Left ventricle myocardium superior (tissue), 1 donor: Measurements from ENCODE around the gene TMEM254. TPM values are rescaled to one million over a fixed set of nuclear protein-coding genes. Genes with fewer than 3 reads are reported as not detected.
"Not testable (repeated sequence)": the region's sequence is repeated elsewhere in the genome, so short reads cannot be mapped to it uniquely, and the experiment has no call there.

Experiments used
- ATAC-seq: fragments of 200-7000 bp; cut with Tn5 transposase; one replicate; pipeline ENCODE4 v1.9.1; 2020; ENCODE audit warnings: mild to moderate bottlenecking, moderate library complexity
- DNase-seq: peaks from one replicate; pipeline ENCODE4 v3.0.0-alpha.2; 2020
- intact Hi-C: fragments of 100-400 bp; cut with micrococcal nuclease; formaldehyde crosslinking; loops from one replicate; pipeline ENCODE4 v1.11.0; 2022
- long read RNA-seq: library from polyadenylated mRNA; unstranded; transcript quantifications from one replicate; pipeline ENCODE4 v2.0.0, GENCODE V29; 2021
- total RNA-seq: library from RNA; stranded (reverse); fragmentation: NEBNext Ultra II Directional; extraction: Animal tissue kit (Norgen Biotek cat#: 25700); gene quantifications from one replicate; pipeline ENCODE4 v1.2.1, GENCODE V29; 2021
- donor health status: DM: no; HTN: yes; CAD: no; lungs with severe emphysema.

TMEM254 gene
- 6.9 TPM for total RNA-seq
- long read RNA-seq, transcript TMEM254-205 (4 exons, 2,042 nt) = major isoform, 6 of 13 reads
- long read RNA-seq, partial matches to known transcripts = 3 of 13 reads
- long read RNA-seq, other reads (novel, unspliced or antisense) = 4 of 13 reads

- DNase-seq = peak; percentile 96
- intact Hi-C loops = no loop called here
- peak; percentile 97 for ATAC-seq
Measured at GRCh38 chr10:80078448-80079311, at the start of gene TMEM254. TSS of gene TMEM254 (plus strand) at chr10:80078665. CDS start at chr10:80078700, 35 bp downstream.

- ATAC-seq, intact Hi-C loops: not testable (repeated sequence)
Measured at GRCh38 chr10:80029205-80029604, 49.3 kb upstream of the TMEM254 start.

GRCh38 chr10:80029865-80030264 is 48.6 kb upstream of the TMEM254 start:
- DNase-seq, intact Hi-C loops, ATAC-seq: not testable (repeated sequence)

More at GRCh38 chr10:80029205-80029604, 49.3 kb upstream of the TMEM254 start:
- DNase-seq = not testable (repeated sequence)

- intact Hi-C loops = no loop called here
- DNase-seq = no peak
- ATAC-seq = no peak
Measured at GRCh38 chr10:80032503-80032902, 46.0 kb upstream of the TMEM254 start.

- ATAC-seq, intact Hi-C loops, DNase-seq: not testable (repeated sequence)
Measured at GRCh38 chr10:80034766-80035165, 43.7 kb upstream of the TMEM254 start.

- ATAC-seq, DNase-seq, intact Hi-C loops: not testable (repeated sequence)
Measured at GRCh38 chr10:80035430-80035829, 43.0 kb upstream of the TMEM254 start.

- DNase-seq, ATAC-seq, intact Hi-C loops: not testable (repeated sequence)
Measured at GRCh38 chr10:80036921-80037500, 41.5 kb upstream of the TMEM254 start.

- DNase-seq, ATAC-seq, intact Hi-C loops: not testable (repeated sequence)
Measured at GRCh38 chr10:80038226-80038625, 40.2 kb upstream of the TMEM254 start.

- no peak for ATAC-seq
- DNase-seq = no peak
- intact Hi-C loops = no loop called here
Measured at GRCh38 chr10:80041162-80041561, 37.3 kb upstream of the TMEM254 start.

- DNase-seq, intact Hi-C loops, ATAC-seq: not testable (repeated sequence)
Measured at GRCh38 chr10:80044935-80045334, 33.5 kb upstream of the TMEM254 start.

- intact Hi-C loops = no loop called here
- DNase-seq (peak; percentile 85), ATAC-seq (peak; percentile 92)
Measured at GRCh38 chr10:80046629-80047441, 31.6 kb upstream of the TMEM254 start.

GRCh38 chr10:80050752-80051151 is 27.7 kb upstream of the TMEM254 start:
- DNase-seq (no peak), ATAC-seq (no peak)
- intact Hi-C loops = no loop called here

GRCh38 chr10:80051993-80052392 is 26.5 kb upstream of the TMEM254 start:
- DNase-seq (no peak), ATAC-seq (no peak)
- intact Hi-C loops = no loop called here

GRCh38 chr10:80055760-80056159 is 22.7 kb upstream of the TMEM254 start:
- DNase-seq = no peak
- ATAC-seq = peak; percentile 80
- intact Hi-C loops = no loop called here

- DNase-seq (no peak), ATAC-seq (no peak)
- intact Hi-C loops = no loop called here
Measured at GRCh38 chr10:80057171-80057570, 21.3 kb upstream of the TMEM254 start.

GRCh38 chr10:80064120-80064886 is 14.2 kb upstream of the TMEM254 start:
- DNase-seq (no peak), ATAC-seq (no peak)
- intact Hi-C loops = no loop called here

GRCh38 chr10:80066809-80067208 is 11.7 kb upstream of the TMEM254 start:
- intact Hi-C loops = no loop called here
- ATAC-seq (no peak), DNase-seq (no peak)

GRCh38 chr10:80067821-80068220 is 10.6 kb upstream of the TMEM254 start:
- intact Hi-C loops, ATAC-seq, DNase-seq: not testable (repeated sequence)
